Measurements from ENCODE around the gene DPP6.

DNA sequence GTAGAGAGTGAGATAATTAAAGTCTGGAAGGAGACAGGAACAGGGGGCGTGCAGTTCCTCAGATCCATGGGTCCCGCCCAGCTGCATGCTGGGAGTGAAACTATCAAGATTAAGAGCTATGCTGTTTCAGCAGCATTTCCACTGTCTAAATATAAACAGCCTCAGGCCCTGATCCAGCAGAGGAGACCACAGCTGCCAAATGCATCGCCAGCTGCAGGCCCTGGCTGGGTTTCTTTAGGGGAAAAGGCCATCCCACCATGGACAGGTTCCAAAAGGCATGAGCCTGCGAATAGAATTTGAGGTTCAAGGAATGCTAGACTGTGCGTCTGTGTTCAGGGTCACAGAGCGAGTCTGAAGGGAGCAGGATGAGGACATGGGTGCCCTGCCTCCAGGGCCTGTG, 539.3 kb downstream of the DPP6 start:
- TF ChIP-seq POLR2AphosphoS5 (IDR thresholded peaks at IDR 0.05), result no peak
- TF ChIP-seq, protein P1, sequence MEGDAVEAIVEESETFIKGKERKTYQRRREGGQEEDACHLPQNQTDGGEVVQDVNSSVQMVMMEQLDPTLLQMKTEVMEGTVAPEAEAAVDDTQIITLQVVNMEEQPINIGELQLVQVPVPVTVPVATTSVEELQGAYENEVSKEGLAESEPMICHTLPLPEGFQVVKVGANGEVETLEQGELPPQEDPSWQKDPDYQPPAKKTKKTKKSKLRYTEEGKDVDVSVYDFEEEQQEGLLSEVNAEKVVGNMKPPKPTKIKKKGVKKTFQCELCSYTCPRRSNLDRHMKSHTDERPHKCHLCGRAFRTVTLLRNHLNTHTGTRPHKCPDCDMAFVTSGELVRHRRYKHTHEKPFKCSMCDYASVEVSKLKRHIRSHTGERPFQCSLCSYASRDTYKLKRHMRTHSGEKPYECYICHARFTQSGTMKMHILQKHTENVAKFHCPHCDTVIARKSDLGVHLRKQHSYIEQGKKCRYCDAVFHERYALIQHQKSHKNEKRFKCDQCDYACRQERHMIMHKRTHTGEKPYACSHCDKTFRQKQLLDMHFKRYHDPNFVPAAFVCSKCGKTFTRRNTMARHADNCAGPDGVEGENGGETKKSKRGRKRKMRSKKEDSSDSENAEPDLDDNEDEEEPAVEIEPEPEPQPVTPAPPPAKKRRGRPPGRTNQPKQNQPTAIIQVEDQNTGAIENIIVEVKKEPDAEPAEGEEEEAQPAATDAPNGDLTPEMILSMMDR (IDR thresholded peaks at IDR 0.05), result no peak
- no peak for TF ChIP-seq EP300 (IDR thresholded peaks at IDR 0.05)
